CD14-positive monocyte (primary cell): Measurements from ENCODE around the gene GMPR. TPM values are rescaled to one million over a fixed set of nuclear protein-coding genes. Genes with fewer than 3 reads are reported as not detected.

Experiments
- DNase-seq, 3 donors: peaks; one replicate each; pipeline ENCODE4 v3.0.0-alpha.2; 2011 to 2022
- H2AFZ ChIP-seq: 2 replicates; pipeline ENCODE4 v1.6.0; 2012; ENCODE audit warnings: mild to moderate bottlenecking, low read depth, low read length, inconsistent platforms; ENCODE audit not compliant: insufficient read depth, poor library complexity, severe bottlenecking
- H3K27ac ChIP-seq, 2 donors: 1 replicate in 1 of 2; 2 replicates in 1 of 2; pipeline ENCODE4 v1.5.1; 2012 to 2013; ENCODE audit warnings: low read length in 2 of 2, control low read depth in 1 of 2, inconsistent platforms in 1 of 2, low read depth in 1 of 2, mild to moderate bottlenecking in 1 of 2
- H3K27me3 ChIP-seq, 2 donors: one replicate each; pipeline versions ENCODE4 v1.6.0 to v1.6.1; 2011 to 2013; ENCODE audit warnings: low read length in 2 of 2; ENCODE audit not compliant: control insufficient read depth in 2 of 2, insufficient read depth in 2 of 2
- H3K36me3 ChIP-seq, 2 donors: replicated peaks in 1 of 2; 1 replicate in 1 of 2; 2 replicates in 1 of 2; pipeline versions ENCODE4 v1.5.1 to v1.6.1; 2012 to 2013; ENCODE audit warnings: low read length in 2 of 2, control low read depth in 1 of 2, inconsistent platforms in 1 of 2, mild to moderate bottlenecking in 1 of 2; ENCODE audit not compliant: insufficient read depth in 2 of 2, control insufficient read depth in 1 of 2
- H3K4me1 ChIP-seq, 2 donors: 1 replicate in 1 of 2; 2 replicates in 1 of 2; pipeline versions ENCODE4 v1.5.1 to v1.6.1; 2012 to 2013; ENCODE audit warnings: low read length in 2 of 2, control low read depth in 1 of 2, inconsistent platforms in 1 of 2, mild to moderate bottlenecking in 1 of 2, moderate library complexity in 1 of 2; ENCODE audit not compliant: insufficient read depth in 2 of 2, control insufficient read depth in 1 of 2
- H3K4me2 ChIP-seq: replicated peaks from 2 replicates; pipeline ENCODE3; 2012; ENCODE audit warnings: low read length, moderate library complexity, mild to moderate bottlenecking; ENCODE audit not compliant: poor library complexity, severe bottlenecking; ENCODE audit errors: extremely low read depth
- H3K4me3 ChIP-seq, 3 experiments: fragments of 200-600 bp in 1 of 3; sonication (generic) in 1 of 3; replicated peaks in 1 of 3; 1 replicate in 2 of 3; 2 replicates in 1 of 3; pipeline ENCODE4 v1.5.1; 2011 to 2013; ENCODE audit warnings: low read length in 3 of 3, mild to moderate bottlenecking in 3 of 3, control low read depth in 2 of 3, low read depth in 2 of 3, inconsistent platforms in 1 of 3, moderate library complexity in 1 of 3
- H3K79me2 ChIP-seq: 2 replicates; pipeline ENCODE4 v1.6.0; 2012; ENCODE audit warnings: mild to moderate bottlenecking, control low read depth, inconsistent platforms, low read length, moderate library complexity; ENCODE audit not compliant: insufficient read depth
- H3K9ac ChIP-seq: 2 replicates; pipeline ENCODE4 v1.6.0; 2017; ENCODE audit warnings: low read length, mild to moderate bottlenecking; ENCODE audit not compliant: insufficient read depth, poor library complexity, severe bottlenecking
- H3K9me3 ChIP-seq, 2 donors: replicated peaks in 1 of 2; 1 replicate in 1 of 2; 2 replicates in 1 of 2; pipeline versions ENCODE4 v1.5.1 to v1.6.1; 2012 to 2013; ENCODE audit warnings: low read length in 2 of 2, control low read depth in 1 of 2; ENCODE audit not compliant: control insufficient read depth in 1 of 2, insufficient read depth in 1 of 2
- H4K20me1 ChIP-seq: 2 replicates; pipeline ENCODE4 v1.6.0; 2012; ENCODE audit warnings: mild to moderate bottlenecking, low read length, control low read depth, moderate library complexity; ENCODE audit not compliant: insufficient read depth
- H3K27ac Mint-ChIP-seq, 7 donors: one replicate each; pipeline ENCODE4 v1.8.0; 2020; ENCODE audit warnings: mild to moderate bottlenecking in 7 of 7, mixed read lengths in 7 of 7, moderate library complexity in 6 of 7, inconsistent platforms in 2 of 7
- H3K27me3 Mint-ChIP-seq, 3 donors: one replicate each; pipeline ENCODE4 v1.8.0; 2021 to 2022; ENCODE audit warnings: low read depth in 3 of 3, mild to moderate bottlenecking in 3 of 3, mixed read lengths in 3 of 3, moderate library complexity in 3 of 3, inconsistent platforms in 1 of 3
- H3K36me3 Mint-ChIP-seq, 2 donors: one replicate each; pipeline ENCODE4 v1.8.0; 2020; ENCODE audit warnings: mixed read lengths in 2 of 2, inconsistent platforms in 1 of 2, mild to moderate bottlenecking in 1 of 2
- H3K4me1 Mint-ChIP-seq: one replicate; pipeline ENCODE4 v1.8.0; 2020; ENCODE audit warnings: mild to moderate bottlenecking, mixed read lengths
- H3K4me3 Mint-ChIP-seq, 2 donors: one replicate each; pipeline ENCODE4 v1.8.0; 2020; ENCODE audit warnings: mild to moderate bottlenecking in 2 of 2, mixed read lengths in 2 of 2, moderate library complexity in 1 of 2
- H3K9me3 Mint-ChIP-seq, 7 donors: one replicate each; pipeline ENCODE4 v1.8.0; 2020 to 2022; ENCODE audit warnings: mixed read lengths in 7 of 7, mild to moderate bottlenecking in 6 of 7, moderate library complexity in 6 of 7, inconsistent platforms in 2 of 7
- CTCF ChIP-seq: fragments of 200-600 bp; IDR thresholded peaks from one replicate; pipeline ENCODE4 v1.8.0; 2022; ENCODE audit warnings: antibody characterized with exemption, mild to moderate bottlenecking
- WGBS: methylation state at CpG from one replicate; pipeline ENCODE4 v1.1.5; 2013; ENCODE audit warnings: missing lambda C conversion rate; ENCODE audit not compliant: insufficient coverage; 5-methylcytosine and 5-hydroxymethylcytosine counted together
- intact Hi-C, 2 donors: fragments of 100-400 bp; cut with micrococcal nuclease; formaldehyde crosslinking; loops; one replicate each; pipeline versions ENCODE4 v1.15.0 to v1.15.1; 2023
- polyA plus RNA-seq, 3 donors: library from polyadenylated mRNA; depleted of rRNA in 1 of 3; unstranded in 2 of 3; stranded (reverse) in 1 of 3; fragments of 300-500 nt in 2 of 3; fragments of >200 nt in 1 of 3; fragmentation: Illumina TruSeq in 2 of 3; gene quantifications; 1 replicate in 2 of 3; 2 replicates in 1 of 3; pipeline ENCODE4 v1.2.3, GENCODE V29; 2012 to 2021

GMPR gene
- polyA plus RNA-seq, 3 donors: 1.9 to 3.8 (median 3.2) TPM

- peak in 1 of 3 donors; percentile 44 for DNase-seq
- H3K79me2 ChIP-seq: no peaks in the 10 kb centered on the region
- WGBS: 95% methylated on average over 8 of the region's 18 CpGs
- no peak overlapping the region for H3K9ac ChIP-seq
- TF ChIP-seq CTCF: no peak
- no peak overlapping the region for H3K4me3 ChIP-seq
- H3K27ac Mint-ChIP-seq: peak overlapping the region in 2 of 7 donors; percentile 2 to 11
- H2AFZ ChIP-seq: no peak overlapping the region
- H3K27me3 ChIP-seq: no peaks in the 10 kb centered on the region
- no peak overlapping the region for H3K4me2 ChIP-seq
- H3K36me3 Mint-ChIP-seq: no peaks in the 10 kb centered on the region
- no peaks in the 10 kb centered on the region for H3K9me3 ChIP-seq
- H3K4me3 Mint-ChIP-seq: no peak overlapping the region
- no peaks in the 10 kb centered on the region for H3K9me3 Mint-ChIP-seq
- H3K4me1 Mint-ChIP-seq: no peaks in the 10 kb centered on the region
- no peaks in the 10 kb centered on the region for H3K36me3 ChIP-seq
- no peaks in the 10 kb centered on the region for H4K20me1 ChIP-seq
- peaks cover 0 to 7% (median 2%) of the 10 kb centered on the region in 3 donors for H3K27me3 Mint-ChIP-seq
- no peak overlapping the region for H3K27ac ChIP-seq
- intact Hi-C loops: no loop called here
- H3K4me1 ChIP-seq: no peaks in the 10 kb centered on the region
Measured at GRCh38 chr6:16277101-16277981, 39.0 kb downstream of the GMPR start.

- Histone ChIP-seq H4K20me1 (no peaks in the 10 kb centered on the region), H3K36me3 (no peaks in the 10 kb centered on the region), H3K4me2 (no peak overlapping the region), H3K9ac (no peak overlapping the region), H3K79me2 (no peaks in the 10 kb centered on the region), H3K27me3 (no peaks in the 10 kb centered on the region), H3K4me1 (no peaks in the 10 kb centered on the region), H3K27ac (no peak overlapping the region), H3K4me3 (no peak overlapping the region), H2AFZ (no peak overlapping the region), H3K9me3 (no peaks in the 10 kb centered on the region)
- H3K4me3 Mint-ChIP-seq: no peak overlapping the region
- TF ChIP-seq CTCF: no peak
- H3K36me3 Mint-ChIP-seq: no peaks in the 10 kb centered on the region
- no peak for DNase-seq
- no peak overlapping the region for H3K27ac Mint-ChIP-seq
- H3K4me1 Mint-ChIP-seq: no peaks in the 10 kb centered on the region
- peaks cover 0 to 7% (median 2%) of the 10 kb centered on the region in 3 donors for H3K27me3 Mint-ChIP-seq
- intact Hi-C loops: no loop called here
- H3K9me3 Mint-ChIP-seq: no peaks in the 10 kb centered on the region
- 98% methylated on average over 6 of the region's 10 CpGs for WGBS
Measured at GRCh38 chr6:16278048-16278724, 39.8 kb downstream of the GMPR start.
